CD4-positive, alpha-beta T cell treated with Interferon alpha-2 for 1 hour (primary cell): ENCODE data around the gene PGAM4.
"Not testable (repeated sequence)": the region's sequence is repeated elsewhere in the genome, so short reads cannot be mapped to it uniquely, and the experiment has no call there.

Source experiments
- DNase-seq, 2 donors: peaks; one replicate each; pipeline ENCODE4 v3.0.0-alpha.2; 2020 to 2022

PGAM4 gene

GRCh38 chrX:77969538-77969937 is at the start of gene PGAM4:
TSS of gene PGAM4 (minus strand) at chrX:77969638. CDS start at chrX:77969638, 0 bp downstream.
- DNase-seq = no peak

GRCh38 chrX:78011846-78012245 is 42.4 kb upstream of the PGAM4 start:
- no peak for DNase-seq

GRCh38 chrX:77979870-77980269 is 10.4 kb upstream of the PGAM4 start:
- DNase-seq = no peak

- no peak for DNase-seq
Observed at GRCh38 chrX:77977518-77977917, 8.1 kb upstream of the PGAM4 start.

GRCh38 chrX:77977095-77977494 is 7.7 kb upstream of the PGAM4 start:
- no peak for DNase-seq

GRCh38 chrX:77975755-77976154 is 6.3 kb upstream of the PGAM4 start:
- no peak for DNase-seq

- no peak for DNase-seq
Observed at GRCh38 chrX:77967631-77968030, 1.8 kb downstream of the PGAM4 start.

GRCh38 chrX:77966361-77966760 is 3.1 kb downstream of the PGAM4 start:
- DNase-seq = no peak

- peak in 1 of 2 donors; percentile 11 for DNase-seq
Observed at GRCh38 chrX:77962068-77962902, 7.2 kb downstream of the PGAM4 start.

GRCh38 chrX:77961063-77961462 is 8.4 kb downstream of the PGAM4 start:
- no peak for DNase-seq

- no peak for DNase-seq
Observed at GRCh38 chrX:77960567-77960966, 8.9 kb downstream of the PGAM4 start.

GRCh38 chrX:77953708-77954107 is 15.7 kb downstream of the PGAM4 start:
- no peak for DNase-seq

- no peak for DNase-seq
Observed at GRCh38 chrX:77953302-77953701, 16.1 kb downstream of the PGAM4 start.

- no peak for DNase-seq
Observed at GRCh38 chrX:77952173-77952572, 17.3 kb downstream of the PGAM4 start.

GRCh38 chrX:77949840-77950239 is 19.6 kb downstream of the PGAM4 start:
- DNase-seq = no peak

GRCh38 chrX:77946571-77946970 is 22.9 kb downstream of the PGAM4 start:
- DNase-seq = no peak

GRCh38 chrX:77945910-77946545 is 23.4 kb downstream of the PGAM4 start:
- DNase-seq = no peak

- DNase-seq = not testable (repeated sequence)
Observed at GRCh38 chrX:77945031-77945430, 24.4 kb downstream of the PGAM4 start.

GRCh38 chrX:77938083-77938680 is 31.3 kb downstream of the PGAM4 start:
- DNase-seq = no peak

GRCh38 chrX:77937291-77937690 is 32.1 kb downstream of the PGAM4 start:
- no peak for DNase-seq

- DNase-seq = no peak
Observed at GRCh38 chrX:77936299-77936698, 33.1 kb downstream of the PGAM4 start.

GRCh38 chrX:77935886-77936285 is 33.6 kb downstream of the PGAM4 start:
- DNase-seq = no peak

GRCh38 chrX:77930581-77930980 is 38.9 kb downstream of the PGAM4 start:
- no peak for DNase-seq

GRCh38 chrX:77925764-77926163 is 43.7 kb downstream of the PGAM4 start:
- no peak for DNase-seq
